K562 (cell line): ENCODE data around the gene NR1H3. TPM values are rescaled to one million over a fixed set of nuclear protein-coding genes. Genes with fewer than 3 reads are reported as not detected.
A peak's percentile ranks its signal among the peaks of the same experiment; 100 is the strongest.

ENCODE experiments used
- BCOR ChIP-seq: fragments of 450-650 bp; IDR thresholded peaks from 2 replicates; pipeline ENCODE4 v1.6.1; 2016
- CHD1 ChIP-seq: fragments of 200-600 bp; sonication (generic); IDR thresholded peaks from one replicate; pipeline ENCODE4 v1.6.1; 2012; ENCODE audit warnings: mild to moderate bottlenecking, moderate library complexity, low read length, inconsistent platforms
- FOXK2 ChIP-seq, 2 experiments: fragments of 450-650 bp; IDR thresholded peaks in 1 of 2; conservative IDR thresholded peaks in 1 of 2; 2 replicates each; pipeline ENCODE4 v1.6.1; 2016; ENCODE audit warnings: low read depth in 2 of 2, mild to moderate bottlenecking in 1 of 2
- GTF2A2 ChIP-seq: IDR thresholded peaks from 2 replicates; pipeline ENCODE4 v1.6.1; 2016; ENCODE audit warnings: mild to moderate bottlenecking, missing genetic modification characterization, missing compliant biosample characterization
- ILF3 ChIP-seq: fragments of 450-650 bp; IDR thresholded peaks from 2 replicates; pipeline ENCODE4 v1.6.1; 2018; ENCODE audit warnings: antibody characterized with exemption, mild to moderate bottlenecking, moderate library complexity, borderline replicate concordance
- MYC ChIP-seq, 2 experiments: fragments of 250-450 bp in 1 of 2; sonication (Bioruptor Pico) in 1 of 2; IDR thresholded peaks; 2 replicates each; pipeline versions ENCODE4 v1.5.1 to v1.6.1; 2012 to 2021; ENCODE audit warnings: low read depth in 2 of 2, borderline replicate concordance in 1 of 2, improper control_type of control experiment in 1 of 2, low read length in 1 of 2, mild to moderate bottlenecking in 1 of 2, moderate library complexity in 1 of 2
- NCOA1 ChIP-seq: fragments of 450-650 bp; IDR thresholded peaks from 2 replicates; pipeline ENCODE4 v1.6.1; 2016; ENCODE audit warnings: low read depth
- SAP30 ChIP-seq: fragments of 200-600 bp; sonication (generic); IDR thresholded peaks from 2 replicates; pipeline ENCODE4 v1.6.1; 2012; ENCODE audit warnings: borderline replicate concordance, low read depth, mild to moderate bottlenecking, moderate library complexity, low read length, control low read depth, inconsistent platforms; ENCODE audit not compliant: insufficient read depth, poor library complexity, severe bottlenecking
- STAG1 ChIP-seq: sonication (generic); formaldehyde crosslinking; IDR thresholded peaks from 2 replicates; pipeline ENCODE4 v1.5.0; 2020; ENCODE audit warnings: missing genetic modification reagents, borderline replicate concordance
- TCF7L2 ChIP-seq: fragments of 150-350 bp; IDR thresholded peaks from 2 replicates; pipeline ENCODE4 v1.6.1; 2016; ENCODE audit warnings: low read depth, mild to moderate bottlenecking, low read length, moderate library complexity
- XRCC3 ChIP-seq: fragments of 450-650 bp; IDR thresholded peaks from 2 replicates; pipeline ENCODE4 v1.6.1; 2017; ENCODE audit warnings: mild to moderate bottlenecking, moderate library complexity
- ZBTB5 ChIP-seq: fragments of 450-650 bp; IDR thresholded peaks from 2 replicates; pipeline ENCODE4 v1.6.1; 2017; ENCODE audit warnings: antibody characterized with exemption
- ZNF146 ChIP-seq: IDR thresholded peaks from one replicate; pipeline ENCODE4 v1.6.1; 2018; ENCODE audit warnings: missing compliant biosample characterization; ENCODE audit not compliant: unreplicated experiment
- ZNF592 ChIP-seq: fragments of 450-650 bp; IDR thresholded peaks from 2 replicates; pipeline ENCODE4 v1.6.1; 2017; ENCODE audit warnings: antibody characterized with exemption, mild to moderate bottlenecking
- ZNF75A ChIP-seq: fragments of 450-650 bp; formaldehyde crosslinking; IDR thresholded peaks from 2 replicates; pipeline ENCODE4 v1.4.0; 2020; ENCODE audit warnings: mild to moderate bottlenecking
- polyA plus RNA-seq, 8 experiments: library from polyadenylated mRNA; depleted of rRNA in 4 of 8; stranded (reverse) in 5 of 8; unstranded in 3 of 8; fragments of >200 nt; fragmentation: Nextera tagmentation in 2 of 8; fragmentation: Illumina TruSeq in 1 of 8; extraction: Ambion mirVana in 2 of 8; extraction: Trizol in 1 of 8; gene quantifications; 2 replicates each; pipeline versions ENCODE4 v1.2.1 to v1.2.3, GENCODE V29; 2011 to 2014; ENCODE audit warnings: inconsistent platforms in 1 of 8, missing spikeins in 1 of 8
- total RNA-seq, 7 experiments: library from RNA; depleted of rRNA in 6 of 7; stranded (reverse); fragments of >200 nt in 6 of 7; fragmentation: Illumina TruSeq in 2 of 7; extraction: Trizol in 2 of 7; gene quantifications; 2 replicates each; pipeline versions ENCODE4 v1.2.1 to v1.2.3, GENCODE V29; 2011 to 2021; ENCODE audit warnings: low replicate concordance in 1 of 7
- TF ChIP-seq, protein P1 (sequence below), 3 experiments: IDR thresholded peaks in 2 of 3; conservative IDR thresholded peaks in 1 of 3; 2 replicates each; pipeline ENCODE4 v1.5.1; 2011 to 2012; ENCODE audit warnings: low read length in 3 of 3, mild to moderate bottlenecking in 3 of 3, control low read depth in 2 of 3, improper control_type of control experiment in 1 of 3, inconsistent platforms in 1 of 3, low read depth in 1 of 3, mixed read lengths in 1 of 3, moderate library complexity in 1 of 3; ENCODE audit not compliant: insufficient read depth in 2 of 3

The NR1H3 gene
- total and polyA plus RNA-seq, 9 of the 15 experiments (the other 6 are each of a cell fraction or from before 2014, with no cell fraction given): 8.2 to 26.0 (median 11.9) TPM

GRCh38 chr11:47248664-47249377 is 9.0 kb upstream of the NR1H3 start, which contains the start of gene ACP2 (continued):
- TF ChIP-seq SAP30: peak; percentile 56
- 0 out of 2 replicates have a peak, but pooled peaks have one; percentile 13 for TF ChIP-seq TCF7L2
- TF ChIP-seq ZNF146 (CRISPR knock-in tag): no peak
- peak; percentile 45; the same call in 1 of the 2 replicates for TF ChIP-seq ZNF592
- TF ChIP-seq ILF3: 0 out of 2 replicates have a peak, but pooled peaks have one; percentile 51
- TF ChIP-seq CHD1: no peak
- peak; percentile 98 for TF ChIP-seq NCOA1
- TF ChIP-seq, protein P1, sequence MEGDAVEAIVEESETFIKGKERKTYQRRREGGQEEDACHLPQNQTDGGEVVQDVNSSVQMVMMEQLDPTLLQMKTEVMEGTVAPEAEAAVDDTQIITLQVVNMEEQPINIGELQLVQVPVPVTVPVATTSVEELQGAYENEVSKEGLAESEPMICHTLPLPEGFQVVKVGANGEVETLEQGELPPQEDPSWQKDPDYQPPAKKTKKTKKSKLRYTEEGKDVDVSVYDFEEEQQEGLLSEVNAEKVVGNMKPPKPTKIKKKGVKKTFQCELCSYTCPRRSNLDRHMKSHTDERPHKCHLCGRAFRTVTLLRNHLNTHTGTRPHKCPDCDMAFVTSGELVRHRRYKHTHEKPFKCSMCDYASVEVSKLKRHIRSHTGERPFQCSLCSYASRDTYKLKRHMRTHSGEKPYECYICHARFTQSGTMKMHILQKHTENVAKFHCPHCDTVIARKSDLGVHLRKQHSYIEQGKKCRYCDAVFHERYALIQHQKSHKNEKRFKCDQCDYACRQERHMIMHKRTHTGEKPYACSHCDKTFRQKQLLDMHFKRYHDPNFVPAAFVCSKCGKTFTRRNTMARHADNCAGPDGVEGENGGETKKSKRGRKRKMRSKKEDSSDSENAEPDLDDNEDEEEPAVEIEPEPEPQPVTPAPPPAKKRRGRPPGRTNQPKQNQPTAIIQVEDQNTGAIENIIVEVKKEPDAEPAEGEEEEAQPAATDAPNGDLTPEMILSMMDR (IDR thresholded peaks at IDR 0.05 in 2 of 3, conservative IDR thresholded peaks at IDR 0.05 in 1 of 3; ENCODE audit: insufficient read depth in 2 of 3, low read depth in 1 of 3, low read length in 3 of 3): peak; percentile 53 to 66 (median 55); a peak in 5 of 6 replicates
- TF ChIP-seq MYC (IDR thresholded peaks at IDR 0.05; ENCODE audit: low read depth, low read length): peak; percentile 53; the same call in 1 of the 2 replicates
- TF ChIP-seq MYC (CRISPR knock-in tag; IDR thresholded peaks at IDR 0.05; ENCODE audit: borderline replicate concordance, low read depth): no peak; the same call in 1 of the 2 replicates
- TF ChIP-seq ZBTB5: no peak
- TF ChIP-seq FOXK2 (conservative IDR thresholded peaks at IDR 0.05 in 1 of 2, IDR thresholded peaks at IDR 0.05 in 1 of 2; ENCODE audit: low read depth in 2 of 2): peak; percentile 56 to 73; a peak in 2 of 4 replicates
- TF ChIP-seq STAG1 (CRISPR knock-in tag): peak; percentile 6
- TF ChIP-seq GTF2A2 (tag): peak; percentile 74
- no peak for TF ChIP-seq ZNF75A (CRISPR knock-in tag)
- TF ChIP-seq BCOR: no peak
- no peak; the same call in 1 of the 2 replicates for TF ChIP-seq XRCC3
